Endothelial cell of hepatic sinusoid (primary cell): ENCODE data around the gene SLC41A3.

Source experiments
- in situ Hi-C: cut with HindIII; loops from 2 replicates; pipeline ENCODE4 v1.10.0; 2017; ENCODE audit warnings: low sequenced_read_pairs

SLC41A3 gene

DNA sequence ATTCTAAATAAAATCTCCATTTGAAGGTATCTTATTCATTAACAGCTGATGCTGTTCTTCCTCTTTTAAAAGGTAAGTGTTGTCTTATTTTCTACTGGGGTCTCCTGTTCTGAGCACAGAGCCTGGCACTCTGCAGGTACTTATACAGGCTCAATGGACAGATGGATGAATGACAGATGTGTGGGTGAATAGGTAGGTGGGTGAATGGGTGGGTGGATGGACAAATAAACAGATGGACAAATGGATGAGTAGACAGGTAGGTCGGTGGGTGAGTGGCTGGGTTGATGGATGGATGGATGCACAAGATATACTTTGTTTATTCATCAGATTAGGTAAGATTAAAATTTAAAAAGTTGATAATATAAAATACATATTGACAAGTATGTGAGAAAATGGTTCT lies 53.5 kb downstream of the SLC41A3 start:
- in situ Hi-C loops = no loop called here

DNA sequence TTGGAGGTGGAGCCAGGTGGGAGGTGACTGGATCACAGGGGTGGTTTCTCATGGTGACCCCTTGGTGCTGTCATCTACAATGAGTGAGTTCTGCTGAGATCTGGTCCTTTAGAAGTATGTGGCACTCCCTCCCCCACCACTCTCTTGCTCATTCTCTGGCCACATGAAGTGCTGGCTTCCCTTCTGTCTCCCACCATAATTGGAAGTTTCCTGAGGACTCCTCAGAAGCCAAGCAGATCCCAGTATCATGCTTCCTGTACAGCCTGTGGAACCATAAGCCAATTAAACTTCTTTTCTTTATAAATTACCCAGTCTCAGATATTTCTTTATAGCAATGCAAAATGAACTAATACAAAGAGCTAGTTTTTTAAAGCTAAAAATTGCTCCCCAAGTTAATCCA lies 54.7 kb downstream of the SLC41A3 start:
- in situ Hi-C loops = no loop called here

DNA sequence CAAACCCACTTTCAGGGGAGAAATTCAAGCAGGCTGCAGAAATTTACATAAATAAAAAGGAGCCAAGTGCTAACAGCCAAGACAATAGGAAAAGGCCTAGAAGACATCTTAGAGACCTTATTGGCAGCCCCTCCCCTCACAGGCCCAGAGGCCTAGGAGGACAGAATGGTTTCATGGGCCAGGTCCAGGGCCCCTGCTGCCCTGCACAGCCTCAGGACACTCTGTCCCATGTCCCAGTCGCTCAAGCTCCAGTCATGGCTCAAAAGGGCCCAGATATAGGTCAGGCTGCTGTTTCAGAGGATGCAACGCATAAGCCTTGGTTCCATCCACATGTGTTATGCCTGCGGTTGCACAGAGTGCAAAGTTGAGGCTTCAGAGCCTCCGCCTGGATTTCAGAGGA lies 55.8 kb downstream of the SLC41A3 start:
- in situ Hi-C loops = no loop called here

DNA sequence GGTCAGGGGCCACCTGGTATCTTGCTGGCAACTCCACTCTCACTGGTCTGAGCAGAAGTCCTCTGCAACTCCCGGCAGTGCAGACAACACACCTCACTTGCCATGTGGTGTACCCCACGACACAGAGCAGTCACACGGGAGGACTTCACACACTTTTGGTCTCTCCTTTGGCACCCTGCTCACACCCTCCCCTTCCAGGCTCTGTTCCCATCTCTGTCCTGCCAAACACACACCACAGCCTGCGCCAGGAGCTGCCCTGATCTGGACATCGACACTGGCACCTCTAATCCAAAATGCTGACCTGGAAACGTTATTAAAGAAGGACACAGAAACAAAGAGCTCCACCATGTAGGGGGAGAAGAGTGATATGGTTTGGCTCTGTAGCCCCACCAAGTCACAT lies 57.2 kb downstream of the SLC41A3 start:
- in situ Hi-C loops = no loop called here

DNA sequence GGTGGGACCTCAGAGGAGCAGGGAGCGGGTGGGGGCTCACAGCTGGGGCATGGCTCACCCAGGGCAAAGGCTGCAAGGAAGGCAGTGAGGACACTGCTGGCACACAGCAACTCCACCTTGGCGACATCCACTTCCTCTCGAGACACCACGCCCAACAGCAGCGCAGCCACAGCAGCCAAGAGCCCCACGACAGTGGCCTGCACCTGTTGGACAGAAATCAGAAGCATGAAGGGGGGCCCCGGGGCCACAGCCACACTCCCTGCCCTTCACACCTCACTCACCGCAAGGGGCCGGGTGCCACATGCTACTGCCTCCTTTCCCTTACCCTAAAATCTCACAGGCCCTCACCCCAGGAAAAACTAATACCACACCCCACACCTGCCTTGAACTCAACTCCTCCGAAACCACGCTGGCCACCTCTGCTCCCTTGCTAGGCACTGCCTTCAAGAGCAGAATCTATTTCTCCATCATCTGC lies 57.6 kb downstream of the SLC41A3 start:
- in situ Hi-C loops = no loop called here

DNA sequence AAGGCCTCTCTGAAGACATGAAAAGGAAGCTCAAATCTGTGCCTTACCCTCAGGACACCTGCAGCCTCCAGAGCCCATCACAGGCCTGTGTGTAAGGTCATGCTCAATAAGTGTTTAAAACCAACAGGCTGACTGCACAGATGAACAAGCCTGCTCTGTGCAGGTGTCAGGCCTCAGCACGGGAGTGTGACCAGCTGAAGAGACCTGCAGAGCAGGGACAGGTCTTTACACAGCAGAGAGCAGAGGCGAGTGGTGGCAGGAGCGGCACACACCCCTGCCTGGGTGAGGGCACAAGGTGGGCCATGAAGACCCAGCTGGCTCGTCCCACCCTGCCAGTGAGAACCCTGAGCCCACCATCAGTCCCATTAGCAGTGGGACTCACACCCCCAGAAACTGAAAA lies 58.1 kb downstream of the SLC41A3 start:
- in situ Hi-C loops = no loop called here

DNA sequence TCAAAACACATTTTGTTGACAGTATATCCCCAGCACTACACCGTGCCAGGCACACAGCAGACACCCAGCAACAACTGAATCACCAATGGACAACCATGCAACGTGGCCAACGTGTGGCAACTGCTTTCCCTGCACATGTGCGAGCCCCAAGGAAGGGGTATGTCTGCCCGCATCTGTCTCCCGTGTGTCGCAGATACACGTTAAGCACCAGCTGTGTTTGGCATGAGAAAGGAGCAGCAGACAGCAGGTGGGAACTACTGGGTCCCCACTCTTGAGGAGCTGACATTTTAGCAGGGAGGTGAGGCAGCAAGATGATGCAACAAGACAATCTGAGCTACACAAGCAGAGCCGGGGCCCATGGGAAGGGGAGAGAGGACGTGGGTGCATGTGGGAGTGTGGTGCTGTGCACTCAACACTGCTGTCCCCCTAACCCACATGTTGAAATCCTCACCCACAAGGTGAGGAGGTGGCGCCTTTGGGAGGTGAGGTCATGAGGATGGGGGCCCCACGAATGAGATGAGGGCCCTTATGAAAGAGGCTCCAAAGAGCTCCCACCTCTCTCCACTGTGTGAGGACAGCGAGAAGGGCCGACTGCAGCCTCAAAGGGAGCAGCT lies 58.7 kb downstream of the SLC41A3 start:
- in situ Hi-C loops = no loop called here

DNA sequence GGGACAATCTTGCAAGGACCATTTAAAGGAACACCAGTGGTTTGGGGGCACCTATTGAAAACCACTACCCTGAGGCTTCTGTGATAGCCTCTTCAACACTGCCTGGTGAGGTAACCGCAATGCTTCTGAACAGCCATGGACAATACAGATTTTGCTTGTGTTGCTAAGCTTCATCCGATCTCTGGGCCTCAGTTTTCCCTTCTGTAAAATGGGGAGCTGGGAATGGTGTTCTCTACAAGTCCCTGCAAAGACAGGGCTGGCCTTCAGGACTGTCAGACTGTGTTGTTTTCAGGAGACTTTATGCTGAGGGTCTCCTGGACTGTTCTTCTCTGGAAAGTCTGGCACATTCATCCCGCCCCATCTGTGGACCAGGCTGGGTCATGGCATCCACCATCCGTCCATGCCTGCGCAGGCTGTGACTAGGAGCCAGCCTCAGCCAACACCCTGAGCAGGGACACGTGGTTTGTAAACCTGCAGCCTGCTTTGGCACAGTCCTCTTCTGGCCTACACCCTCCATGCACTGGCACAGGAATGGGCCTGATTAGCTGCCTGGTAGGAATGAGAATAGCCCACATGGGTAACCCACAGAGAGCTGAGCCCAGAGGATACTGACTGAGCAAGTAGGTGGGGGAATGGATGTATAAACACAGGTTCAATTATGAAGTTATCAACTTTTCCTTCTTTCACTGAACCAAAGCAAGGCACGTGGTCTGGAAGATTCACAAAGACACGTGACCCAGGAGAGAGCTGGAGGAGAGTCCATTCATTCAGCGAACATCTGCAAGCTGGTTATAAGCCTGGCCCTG lies 59.7 kb downstream of the SLC41A3 start:
- in situ Hi-C loops = no loop called here

DNA sequence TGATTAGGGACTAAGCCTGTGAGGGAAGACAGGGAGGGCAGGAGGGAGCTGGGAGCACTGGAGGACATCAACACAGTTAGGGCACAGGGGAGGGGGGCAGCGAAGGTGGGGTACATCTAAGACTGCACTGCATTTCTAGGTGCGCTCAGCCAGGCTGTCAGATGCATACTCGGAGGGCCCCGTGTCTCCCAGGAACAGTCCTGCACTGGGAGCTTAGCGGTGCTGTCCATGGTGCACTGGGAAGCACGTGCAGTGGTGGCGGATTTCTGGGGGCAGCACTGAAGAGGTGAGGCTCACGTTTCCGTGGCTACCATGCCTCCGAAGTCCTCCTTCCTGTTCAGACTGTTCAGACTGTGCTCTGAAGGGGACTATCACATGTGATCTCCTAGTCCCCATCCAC lies 60.5 kb downstream of the SLC41A3 start:
- in situ Hi-C loops = no loop called here

DNA sequence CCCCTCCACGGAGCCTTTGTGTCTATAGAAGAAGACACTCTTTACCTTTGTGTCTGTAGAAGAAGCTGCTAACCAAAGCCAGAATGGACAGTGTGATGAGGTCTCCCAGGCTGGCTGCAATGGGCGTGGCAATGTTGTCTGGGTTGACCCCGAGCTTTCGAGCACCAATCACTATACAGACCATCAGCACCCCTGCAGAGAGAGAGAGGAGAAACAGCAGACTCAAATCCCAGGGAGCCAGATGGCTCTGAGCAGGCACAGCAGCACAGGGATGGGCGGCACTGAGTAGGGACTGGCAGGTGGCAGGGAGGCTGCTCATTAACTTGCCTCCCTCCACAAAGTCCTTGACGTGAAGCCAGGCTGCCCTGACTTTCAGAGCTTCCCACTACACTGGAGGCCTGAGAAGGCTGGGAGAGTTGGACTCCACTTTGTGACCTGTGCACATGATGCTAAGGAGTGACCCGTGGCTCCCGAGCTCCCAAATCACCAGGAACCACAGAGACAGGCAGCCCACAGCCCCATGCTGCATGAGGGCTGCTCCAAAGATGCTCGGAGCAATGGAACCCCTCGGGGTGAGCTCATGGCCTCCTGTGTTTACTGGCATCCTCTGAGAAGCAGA lies 61.1 kb downstream of the SLC41A3 start:
- in situ Hi-C loops = no loop called here

DNA sequence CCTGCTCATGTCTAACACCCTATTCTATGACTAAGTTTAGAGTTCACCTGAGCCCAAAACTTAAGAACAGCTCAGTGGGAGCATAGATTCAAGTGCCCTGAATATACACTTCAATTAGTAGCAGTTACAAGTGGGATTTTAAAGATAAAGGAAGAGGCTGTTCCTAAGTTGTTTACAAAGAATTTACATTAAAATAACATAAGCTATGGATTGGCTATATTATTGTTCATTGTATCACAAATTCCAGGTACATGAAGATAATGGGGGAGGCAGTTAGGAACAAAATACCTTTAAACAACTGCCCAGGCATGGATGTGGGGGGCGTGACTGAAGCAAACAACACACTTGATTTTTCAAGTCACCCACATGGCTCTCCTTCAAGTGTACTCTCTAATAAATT lies 62.2 kb downstream of the SLC41A3 start:
- in situ Hi-C loops = no loop called here

DNA sequence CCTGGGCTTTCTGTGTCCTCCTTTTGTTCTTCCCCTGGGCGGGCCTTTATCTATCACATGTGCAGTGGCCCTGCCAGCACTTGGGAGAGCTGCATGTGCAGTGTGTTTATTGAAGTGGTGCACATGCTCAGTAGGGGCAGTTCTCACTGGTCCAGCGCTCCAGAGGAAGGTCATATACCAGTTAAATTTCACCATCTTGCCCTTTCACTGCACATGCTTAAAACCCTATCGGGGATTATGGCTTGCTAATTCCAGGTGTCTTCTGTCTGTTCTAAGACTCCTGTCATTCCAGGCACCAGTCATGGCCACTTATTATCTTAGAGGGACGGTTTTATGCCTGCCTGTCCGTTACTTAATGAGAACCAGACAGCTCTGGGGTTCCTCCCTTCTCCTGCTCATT lies 62.7 kb downstream of the SLC41A3 start:
- in situ Hi-C loops = no loop called here

DNA sequence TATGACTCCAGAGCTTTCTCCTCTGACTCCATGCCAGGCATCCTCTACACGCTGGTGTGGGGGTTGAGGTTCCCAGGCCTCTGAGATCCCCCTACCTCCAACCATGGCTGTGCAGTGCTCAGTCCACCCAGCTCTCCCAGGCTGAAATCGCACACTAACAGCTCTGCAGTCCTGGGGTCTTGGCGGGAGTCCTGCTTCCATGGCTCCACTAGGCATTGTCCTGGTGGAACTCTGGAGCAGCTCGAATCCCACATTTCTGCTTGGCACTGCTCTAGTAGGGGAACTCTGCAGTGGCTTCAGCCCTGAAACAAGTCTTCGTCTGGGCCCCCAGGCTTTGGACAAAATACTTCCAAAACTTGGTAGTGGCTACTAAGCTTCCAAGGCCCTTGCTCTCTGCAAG lies 64.2 kb downstream of the SLC41A3 start:
- in situ Hi-C loops = no loop called here

DNA sequence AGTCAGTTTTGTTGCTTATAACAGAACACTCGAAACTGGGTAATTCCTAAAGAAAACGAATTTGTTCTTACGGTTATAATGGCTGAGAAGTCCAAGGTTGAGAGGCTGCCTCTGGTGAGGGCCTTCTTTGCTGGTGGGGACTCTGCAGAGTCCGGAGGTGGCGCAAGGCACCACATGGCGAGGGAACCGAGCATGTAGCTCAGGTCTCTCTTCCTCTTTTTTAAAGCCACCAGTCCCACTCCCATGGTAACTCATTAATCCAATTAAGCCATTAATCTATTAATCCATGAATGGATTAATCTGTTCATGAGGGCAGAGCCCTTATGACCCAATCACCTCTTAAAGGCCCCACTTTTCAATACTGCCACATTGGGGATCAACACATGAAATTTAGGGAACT lies 64.9 kb downstream of the SLC41A3 start:
- in situ Hi-C loops = no loop called here

DNA sequence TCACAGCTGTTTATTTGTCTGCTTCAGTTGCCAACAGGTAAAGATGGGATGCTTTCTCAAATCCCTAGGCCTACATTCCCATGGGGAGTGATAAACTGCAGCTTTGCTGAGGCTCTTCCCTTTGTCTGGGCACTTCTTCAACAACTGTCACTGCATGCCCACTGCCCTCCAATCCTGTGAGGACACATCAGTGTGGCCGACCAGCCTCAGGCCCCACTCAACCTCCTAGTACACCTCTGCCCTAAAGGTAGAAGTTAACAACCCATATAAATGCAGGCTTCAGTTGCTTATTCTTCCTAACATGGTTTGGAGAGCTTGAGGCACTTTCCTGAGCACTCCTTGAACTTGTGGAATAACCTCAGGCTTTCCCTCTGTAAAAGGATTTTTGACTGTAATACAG lies 65.4 kb downstream of the SLC41A3 start:
- in situ Hi-C loops = no loop called here

DNA sequence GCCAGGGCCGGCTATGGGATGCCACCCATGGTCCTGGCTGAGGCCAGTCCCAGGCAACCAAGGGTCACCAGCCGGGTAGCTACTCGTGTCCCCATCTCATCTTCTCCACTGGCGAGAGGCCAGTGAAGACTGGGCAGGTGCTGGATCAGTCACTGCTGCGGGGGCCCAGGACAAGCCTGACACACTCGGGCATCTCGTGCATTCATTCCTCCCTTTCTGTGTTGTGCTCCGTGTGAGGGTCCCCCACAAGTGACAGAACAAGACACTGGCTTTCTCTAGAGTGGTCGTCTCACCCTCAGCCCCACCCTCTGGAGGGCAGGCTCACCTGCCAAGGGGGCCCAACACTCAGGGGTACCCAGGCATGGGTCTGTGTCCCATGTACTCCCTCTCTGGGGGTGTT lies 66.6 kb downstream of the SLC41A3 start:
- in situ Hi-C loops = no loop called here

DNA sequence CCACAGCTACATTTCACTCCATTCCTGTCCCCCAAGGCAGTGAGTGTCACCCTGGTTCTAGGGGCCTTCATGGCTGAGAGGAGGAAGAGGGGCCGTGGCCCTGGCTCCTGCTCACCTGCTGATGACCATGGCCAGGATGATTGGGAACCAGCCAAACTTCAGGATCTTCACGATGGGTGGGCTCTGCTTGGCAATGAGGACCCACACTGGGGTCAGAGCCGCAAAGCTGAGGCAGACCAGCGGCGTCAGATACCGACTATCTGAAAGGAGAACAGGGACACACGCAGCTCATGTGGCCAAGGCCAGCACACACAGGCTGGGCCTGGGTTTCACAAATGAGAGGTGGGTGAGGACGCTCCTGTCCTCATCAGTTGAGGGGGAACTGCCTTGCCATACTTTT lies 67.3 kb downstream of the SLC41A3 start:
- in situ Hi-C loops = no loop called here

DNA sequence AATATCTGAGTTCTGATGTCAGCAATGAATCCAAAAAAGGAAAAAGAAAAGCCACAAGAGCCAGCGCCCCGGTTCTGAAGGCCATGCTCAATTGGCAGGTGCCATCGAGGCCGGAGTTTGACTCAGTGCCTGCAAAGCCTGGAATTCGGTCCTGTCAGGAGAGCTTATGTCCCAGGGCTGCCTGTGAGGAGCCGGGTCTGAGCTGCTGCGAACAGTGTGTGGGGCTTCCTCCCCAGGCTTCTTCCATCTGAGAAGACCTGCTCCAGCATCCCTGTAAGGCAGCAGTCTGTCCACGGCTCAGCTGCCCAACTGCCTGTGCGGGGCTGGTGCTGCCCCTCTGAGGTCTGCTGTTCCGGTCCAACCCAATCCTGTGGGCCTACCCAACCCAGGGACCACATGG lies 68.8 kb downstream of the SLC41A3 start:
- in situ Hi-C loops = no loop called here

DNA sequence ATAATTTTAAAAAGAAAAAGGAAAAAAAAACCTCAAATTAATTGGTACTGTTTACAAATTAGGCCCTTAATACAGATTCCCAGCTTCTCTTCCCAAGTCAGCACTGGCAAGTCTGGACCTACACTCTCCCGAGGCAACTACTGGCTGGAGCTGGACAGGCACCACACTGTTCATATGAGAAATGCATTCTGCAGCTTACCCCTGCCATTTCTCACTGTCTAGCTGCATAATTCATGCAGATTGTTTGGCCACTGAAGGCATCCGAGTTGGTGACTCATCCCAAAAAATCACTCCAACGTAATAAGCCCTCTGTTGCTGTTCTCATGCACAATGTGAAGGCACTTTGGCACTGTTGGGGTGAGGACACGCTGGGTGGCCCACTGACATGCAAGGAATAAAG lies 69.7 kb downstream of the SLC41A3 start:
- in situ Hi-C loops = no loop called here

DNA sequence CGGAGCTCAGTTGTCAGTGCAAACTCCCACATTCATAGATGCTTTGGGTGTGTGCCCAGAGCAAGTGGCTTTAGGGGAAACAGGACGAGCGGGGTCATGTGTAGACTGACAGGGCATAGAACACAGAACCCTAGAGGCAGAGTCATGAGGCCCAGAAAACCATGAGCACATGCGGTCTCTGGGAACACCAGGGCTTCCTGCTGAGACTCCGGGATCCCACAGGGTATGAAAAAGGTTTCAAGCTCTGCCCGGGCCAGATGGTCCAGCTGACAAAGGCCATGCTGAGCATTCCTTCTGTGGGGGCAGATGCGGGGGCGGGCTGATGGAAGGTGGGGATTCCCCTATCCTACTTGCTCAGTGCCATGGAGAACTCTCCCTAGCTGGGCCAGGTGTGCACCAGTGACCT lies 70.2 kb downstream of the SLC41A3 start:
- in situ Hi-C loops = no loop called here

DNA sequence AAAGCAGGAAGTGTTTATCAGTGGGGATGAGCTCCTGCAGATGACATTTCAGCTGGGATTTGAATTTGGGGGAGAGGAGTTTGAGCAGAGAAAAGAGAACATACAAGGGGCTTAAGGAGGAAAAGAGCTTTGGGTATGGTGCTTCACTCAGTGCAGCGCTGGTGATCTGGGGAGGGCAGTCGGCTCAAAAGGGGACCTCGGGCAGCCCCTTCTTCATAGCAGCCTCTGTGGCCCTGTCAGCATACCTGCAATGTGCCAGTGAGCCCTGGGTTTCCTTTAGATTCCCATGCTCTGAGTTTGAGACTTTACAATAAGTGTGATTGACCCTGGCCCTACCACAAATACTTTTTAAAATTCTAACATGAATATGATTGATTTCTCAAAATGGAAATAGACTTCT lies 74.7 kb downstream of the SLC41A3 start:
- in situ Hi-C loops = no loop called here

DNA sequence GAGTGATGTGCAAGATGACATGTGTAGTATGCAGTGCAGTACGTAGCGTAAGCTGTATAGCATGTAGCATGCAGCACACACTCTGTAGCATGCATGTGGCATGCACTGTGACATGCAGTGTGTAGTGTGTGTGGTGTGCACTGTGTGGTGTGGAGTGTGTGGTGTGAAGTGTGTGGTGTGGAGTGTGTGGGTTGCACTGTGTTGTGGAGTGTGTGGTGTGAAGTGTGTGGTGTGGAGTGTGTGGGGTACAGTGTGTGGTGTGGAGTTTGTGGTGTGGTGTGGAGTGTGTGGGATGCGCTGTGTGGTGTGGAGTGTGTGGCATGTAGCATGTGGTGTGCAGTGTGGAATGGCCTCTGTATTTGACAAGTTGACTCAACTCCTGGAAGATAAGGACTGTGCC lies 75.7 kb downstream of the SLC41A3 start:
- in situ Hi-C loops = no loop called here
